Hematopoietic multipotent progenitor cell (in vitro differentiated cells): ENCODE measurements around the gene RPS21. TPM values are rescaled to one million over a fixed set of nuclear protein-coding genes. Genes with fewer than 3 reads are reported as not detected.
A peak's percentile ranks its signal among the peaks of the same experiment; 100 is the strongest.

ENCODE experiments used
- DNase-seq, 3 donors: peaks; one replicate each; pipeline ENCODE4 v3.0.0-alpha.2; 2011 to 2015; ENCODE audit warnings: low read depth in 2 of 3, low spot score in 2 of 3
- total RNA-seq: library from RNA; depleted of rRNA; stranded (reverse); fragments of >200 nt; gene quantifications from one replicate; pipeline ENCODE4 v1.2.3, GENCODE V29; 2012

The RPS21 gene
- total RNA-seq, 1 donor = 5,188 TPM

GRCh38 chr20:62394248-62395245 is 7.6 kb downstream of the RPS21 start:
- no peak for DNase-seq

GRCh38 chr20:62395311-62396242 is 8.7 kb downstream of the RPS21 start:
- no peak for DNase-seq

DNA sequence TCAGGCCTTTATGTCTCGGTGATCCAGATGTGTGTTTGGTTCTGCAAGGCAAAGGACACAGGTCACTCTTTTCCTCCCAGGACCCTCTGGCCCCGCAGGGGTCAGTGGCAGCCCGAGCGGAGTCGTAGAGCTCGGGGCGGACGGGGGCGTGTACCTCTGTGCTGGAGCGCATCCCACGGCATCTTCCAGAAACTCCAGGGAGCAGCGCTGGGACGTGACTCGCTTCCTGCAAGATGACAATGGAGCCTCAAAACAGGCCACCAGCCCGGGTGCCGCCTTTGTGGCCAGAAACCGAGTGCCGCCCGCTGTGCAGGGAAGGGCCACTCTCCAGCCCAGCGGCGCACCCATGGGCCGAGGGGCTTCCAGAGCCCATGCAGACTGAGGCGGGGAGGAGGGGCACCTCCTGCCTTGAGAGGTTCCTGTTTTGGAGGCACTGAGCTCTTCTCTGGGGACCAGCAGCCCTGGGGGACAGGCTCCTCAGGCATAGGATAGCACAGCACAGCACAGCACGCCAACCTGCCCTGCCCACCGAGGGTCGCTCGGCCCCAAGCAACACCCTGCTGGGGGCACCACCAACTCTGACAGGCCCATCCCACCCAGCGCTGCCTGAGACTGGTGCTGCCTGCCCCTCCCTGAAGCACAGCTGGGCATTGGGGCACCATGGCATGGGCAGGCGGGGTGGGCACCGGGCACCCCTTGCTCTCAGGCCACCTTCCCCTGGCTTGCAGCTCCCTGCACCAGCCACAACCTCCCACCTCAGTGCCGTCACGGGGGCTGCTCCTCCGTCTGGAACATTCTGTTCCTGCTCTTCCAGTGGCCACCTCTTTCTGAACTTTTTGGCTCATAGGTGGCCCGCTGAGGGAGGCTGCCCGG is 9.7 kb downstream of the RPS21 start:
- DNase-seq = no peak

DNA sequence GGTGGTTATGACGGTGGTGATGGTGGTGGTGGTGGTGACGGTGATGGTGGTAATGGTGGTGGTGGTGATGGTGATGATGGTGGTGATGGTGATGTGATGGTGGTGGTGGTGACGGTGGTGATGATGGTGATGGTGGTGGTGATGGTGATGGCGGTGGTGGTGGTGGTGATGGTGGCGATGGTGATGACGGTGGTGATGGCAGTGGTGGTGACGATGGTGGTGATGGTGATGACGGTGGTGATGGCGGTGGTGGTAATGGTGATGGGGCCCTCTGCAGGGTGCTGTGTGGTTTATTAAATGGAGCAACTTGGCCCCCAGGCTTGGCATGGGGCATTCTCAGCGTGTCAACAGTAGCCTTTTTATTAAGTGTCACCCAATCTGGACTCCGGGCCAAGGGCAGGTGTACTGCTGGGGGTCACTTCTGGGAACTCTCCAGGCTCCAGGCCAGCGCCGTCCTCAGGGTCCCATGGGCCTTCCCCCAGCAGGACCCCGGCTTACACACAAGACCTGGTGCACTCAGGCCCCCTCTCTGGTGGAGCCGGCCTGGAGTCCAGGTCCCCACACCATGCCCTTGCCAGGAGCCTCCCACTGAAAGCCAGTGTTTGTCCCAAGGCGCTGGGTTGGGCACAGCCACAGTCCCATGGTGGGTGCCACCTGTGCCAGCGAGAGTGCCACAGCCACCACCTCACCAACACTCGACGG is 11.4 kb downstream of the RPS21 start:
- no peak for DNase-seq

DNA sequence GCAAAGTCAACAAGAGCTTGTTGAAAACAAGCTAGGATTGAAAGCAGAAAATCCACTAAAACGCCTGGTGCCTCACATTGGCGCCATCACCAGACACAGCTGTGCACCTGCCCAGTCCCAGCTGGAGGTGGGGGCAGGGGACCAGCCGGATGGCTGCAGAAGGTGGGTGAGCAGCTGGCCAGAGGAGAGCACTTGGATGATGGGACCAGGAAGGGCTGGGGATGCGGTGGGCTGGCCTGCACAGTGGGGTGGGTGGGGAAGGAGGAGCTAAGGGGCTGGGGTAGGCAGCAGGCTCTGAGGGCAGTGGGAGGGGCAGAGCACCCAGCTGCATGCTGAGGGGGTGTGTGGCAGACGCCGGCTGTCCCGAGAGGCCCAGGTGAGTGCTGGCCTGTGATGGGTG is 13.1 kb downstream of the RPS21 start:
- no peak for DNase-seq

DNA sequence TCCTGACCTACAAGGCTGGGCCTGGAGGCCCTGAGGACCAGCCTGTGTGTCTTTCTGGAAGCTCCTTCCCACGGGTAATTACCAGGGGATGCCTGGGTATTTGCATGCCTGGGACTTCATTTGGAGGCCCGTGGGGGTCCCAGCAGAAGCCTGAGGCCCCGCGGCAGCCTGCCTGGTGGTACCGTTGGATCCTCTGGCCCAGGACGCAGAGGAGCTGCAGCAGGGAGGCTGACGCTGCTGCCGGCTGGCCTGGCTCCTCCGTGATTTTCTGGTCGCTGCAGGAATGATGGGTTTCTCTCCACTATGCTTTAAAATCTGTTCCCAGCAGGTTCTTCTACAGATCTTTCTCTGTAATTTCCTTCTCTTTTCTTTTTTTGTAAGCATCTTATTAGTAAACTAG is 13.6 kb downstream of the RPS21 start:
- DNase-seq = no peak

DNA sequence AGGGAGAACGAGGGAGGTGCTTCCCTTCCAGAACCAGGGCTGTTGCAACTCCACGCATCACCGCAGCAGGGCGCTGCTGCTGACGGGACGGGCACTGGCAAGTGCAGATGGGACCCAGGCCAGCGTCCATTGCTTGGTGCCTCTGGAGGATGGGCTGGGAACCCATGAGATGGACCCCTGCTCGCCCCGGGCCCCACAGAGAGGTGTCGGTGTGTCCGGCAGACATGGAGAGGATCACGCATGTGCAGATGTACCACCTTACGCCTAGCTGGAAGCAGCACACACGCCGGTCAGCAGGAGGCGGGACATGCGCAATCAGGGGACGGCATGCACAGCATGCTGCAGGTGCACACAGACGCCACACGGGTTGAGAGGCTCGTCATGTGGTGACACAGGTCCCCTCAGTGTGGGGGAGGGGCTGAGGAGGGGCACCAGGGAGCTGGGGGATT is 14.5 kb downstream of the RPS21 start:
- no peak for DNase-seq

GRCh38 chr20:62402456-62403150 is 15.7 kb downstream of the RPS21 start:
- DNase-seq = no peak

DNA sequence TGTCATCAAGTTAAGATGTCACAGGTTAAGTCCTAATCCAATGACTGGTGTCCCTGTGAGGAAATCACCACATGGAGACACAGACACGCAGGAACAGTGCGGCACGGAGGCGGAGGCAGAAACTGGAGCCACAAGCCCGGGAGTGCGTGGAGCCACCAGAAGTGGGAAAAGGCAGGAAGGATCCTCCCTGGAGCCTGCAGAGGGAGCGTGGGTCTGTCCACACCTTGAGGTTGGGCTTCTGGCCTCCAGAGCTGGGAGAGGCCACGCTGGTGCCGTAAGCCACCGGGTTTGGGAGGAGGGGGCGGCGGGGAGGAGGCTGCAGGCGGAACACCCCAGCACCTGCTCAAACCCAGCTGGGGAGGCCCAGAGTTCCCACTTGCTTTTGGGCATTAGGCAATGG is 16.4 kb downstream of the RPS21 start:
- DNase-seq = no peak

GRCh38 chr20:62404112-62404665 is 17.3 kb downstream of the RPS21 start:
- DNase-seq = no peak

DNA sequence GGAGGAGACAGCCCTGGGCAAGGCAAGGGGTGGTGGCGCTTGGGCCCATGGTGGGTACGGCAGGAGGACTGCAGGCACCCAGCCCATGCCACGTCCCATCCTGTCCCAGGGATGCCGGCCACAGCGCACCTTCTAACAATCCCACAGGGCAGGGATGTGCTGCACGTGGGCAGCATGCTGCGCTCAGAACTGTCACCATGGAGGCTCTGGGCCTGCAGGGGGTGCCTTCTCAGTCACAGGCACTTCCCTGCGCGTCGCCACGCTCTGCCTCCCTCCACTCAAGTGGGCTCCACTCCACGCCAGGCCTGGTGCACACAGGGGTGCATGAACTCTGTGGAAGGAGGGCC is 17.8 kb downstream of the RPS21 start:
- no peak for DNase-seq

- no peak for DNase-seq
Measured at GRCh38 chr20:62405108-62405980, 18.4 kb downstream of the RPS21 start.

DNA sequence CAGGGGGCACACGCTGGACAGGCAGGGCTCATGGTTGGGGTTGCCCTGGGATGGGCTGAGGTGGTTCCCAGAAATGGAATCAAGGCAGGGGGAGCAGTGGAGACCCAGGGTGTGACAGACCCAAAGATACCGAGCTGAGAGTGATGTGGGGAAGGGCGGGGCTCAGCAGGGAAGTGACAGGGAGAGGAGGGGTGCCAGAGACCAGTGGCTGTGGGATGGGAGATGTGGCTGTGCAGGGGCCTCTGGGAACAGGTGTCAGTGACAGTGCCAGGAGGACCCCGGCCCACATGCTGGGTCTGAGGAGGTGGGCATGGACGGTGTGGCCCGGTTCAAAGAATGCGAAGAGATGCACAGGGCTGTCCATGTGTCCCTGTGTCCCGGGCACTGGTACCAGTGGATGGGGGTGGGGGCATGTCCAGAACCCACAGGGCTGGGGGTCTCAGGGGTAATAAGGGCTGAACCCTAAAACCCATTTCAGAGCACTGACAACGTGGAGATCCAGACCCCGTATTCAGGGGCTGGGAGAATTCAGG is 19.1 kb downstream of the RPS21 start:
- DNase-seq = no peak

DNA sequence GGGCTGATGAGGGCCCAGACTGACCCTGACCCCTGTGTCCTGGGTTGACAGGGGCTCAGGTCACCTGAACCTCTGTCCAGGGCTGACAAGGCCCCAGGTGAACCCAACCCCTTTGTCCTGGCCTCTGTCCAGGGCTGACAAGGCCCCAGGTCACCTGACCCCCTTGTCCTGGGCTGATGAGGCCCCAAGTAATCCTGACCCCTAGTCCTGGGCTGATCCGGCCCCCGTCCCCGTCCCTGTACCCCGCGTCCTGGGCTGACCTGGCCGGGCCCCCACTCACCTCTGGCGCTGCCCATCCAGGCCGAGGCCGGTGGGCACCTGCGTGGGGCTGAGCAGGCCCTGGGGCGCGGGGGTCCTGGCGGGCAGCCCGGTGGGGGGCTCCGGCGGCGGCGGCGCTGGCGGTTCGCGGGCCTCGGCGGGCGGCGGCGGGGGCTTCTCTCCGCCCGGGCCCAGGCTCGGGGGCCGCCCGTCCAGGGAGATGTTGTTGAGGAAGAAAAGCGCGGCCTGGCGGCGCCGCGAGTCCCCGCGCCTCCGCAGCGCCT is 19.8 kb downstream of the RPS21 start:
- DNase-seq = no peak

DNA sequence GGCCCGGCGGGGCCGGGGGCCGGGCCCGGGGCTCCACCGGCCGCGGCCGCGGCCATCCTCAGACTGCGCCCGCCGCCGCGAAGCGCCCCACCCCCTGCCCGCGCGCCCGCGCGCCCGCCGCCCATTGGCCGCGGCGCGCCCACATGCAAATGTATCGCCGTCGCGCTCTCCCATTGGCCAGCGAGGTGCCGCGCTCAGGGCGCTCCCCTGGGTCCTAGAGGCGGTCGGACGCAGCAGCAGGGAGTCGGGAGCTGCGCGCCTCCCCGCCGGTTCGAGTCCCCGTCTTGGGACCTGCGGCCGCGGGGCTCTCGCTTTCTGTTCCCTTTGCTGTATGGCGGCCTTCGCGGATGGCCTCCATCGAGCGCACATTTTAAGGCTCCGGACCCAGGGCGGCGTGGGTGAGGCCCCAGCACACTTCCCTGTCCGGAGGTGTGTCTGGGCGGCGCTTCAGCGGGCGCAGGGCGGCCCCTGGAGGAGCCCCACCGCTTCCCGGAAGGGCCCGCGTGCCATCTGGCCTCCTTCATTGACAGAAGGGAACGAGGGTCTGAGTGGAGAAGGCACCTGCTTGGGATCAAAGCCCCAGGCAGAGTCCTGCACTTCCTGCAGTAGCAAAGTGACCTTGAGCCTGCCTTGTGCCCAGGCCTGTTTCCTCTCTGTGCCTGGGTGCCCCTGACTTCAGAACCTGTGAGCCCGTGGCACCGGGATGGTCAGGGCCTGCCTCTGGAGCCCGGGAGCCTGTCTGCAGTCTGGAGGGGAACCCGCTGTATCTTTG is 20.5 kb downstream of the RPS21 start, which contains the start of gene CABLES2:
Gene CABLES2, minus strand, starts transcription at position 65 of the 772 bp plus-strand sequence. Its CDS starts 9 bp downstream, at position 56.
- peak; percentile 76 to 95 (median 92) for DNase-seq

DNA sequence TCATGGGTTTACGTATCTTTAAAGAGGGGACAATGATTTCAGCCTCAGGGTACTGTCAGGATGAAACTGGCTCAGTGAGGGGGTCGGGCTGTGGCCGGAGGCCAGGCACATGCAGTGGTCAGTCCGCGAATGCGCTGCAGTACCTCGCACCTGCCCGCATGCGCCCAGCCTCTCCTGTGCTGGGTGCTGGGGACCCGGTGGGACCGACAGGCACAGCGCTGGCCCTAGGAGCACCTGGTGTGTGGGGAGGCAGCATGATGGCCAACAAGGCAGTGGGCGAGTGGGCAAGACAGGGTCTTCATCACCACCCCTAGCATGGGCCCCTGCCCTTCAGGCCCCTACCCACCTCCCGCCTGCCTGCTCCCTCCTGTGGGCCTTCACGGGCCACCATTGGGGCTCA is 21.2 kb downstream of the RPS21 start:
- no peak for DNase-seq
